ENCODE results near the gene CDH22. TPM values are rescaled to one million over a fixed set of nuclear protein-coding genes. Genes with fewer than 3 reads are reported as not detected.

Gene CDH22
- polyA plus RNA-seq, 5 donors, result 0.04 to 0.12 (median 0.06) TPM

- no peak for DNase-seq
Measured at GRCh38 chr20:46299078-46299477, 9.2 kb downstream of the CDH22 start.

DNA sequence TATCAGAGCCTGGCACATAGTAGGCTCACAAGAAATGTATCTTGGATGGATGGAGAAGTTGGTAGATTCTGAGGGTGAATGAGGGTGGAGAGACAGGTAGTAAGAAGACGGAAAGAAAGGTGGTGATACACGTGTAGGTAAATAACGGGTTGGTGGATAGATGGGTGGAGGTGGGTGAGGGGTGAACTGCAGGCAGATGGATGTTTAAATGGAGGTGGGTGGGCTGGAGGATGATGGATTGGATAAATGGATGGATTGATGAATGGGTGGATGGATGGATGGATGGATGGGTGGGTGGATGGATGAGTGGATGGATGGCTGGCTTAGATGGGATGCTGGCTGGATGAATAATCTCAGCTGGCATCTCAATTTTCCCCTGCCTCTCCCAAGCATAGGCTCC is 9.9 kb downstream of the CDH22 start:
- no peak for DNase-seq

DNA sequence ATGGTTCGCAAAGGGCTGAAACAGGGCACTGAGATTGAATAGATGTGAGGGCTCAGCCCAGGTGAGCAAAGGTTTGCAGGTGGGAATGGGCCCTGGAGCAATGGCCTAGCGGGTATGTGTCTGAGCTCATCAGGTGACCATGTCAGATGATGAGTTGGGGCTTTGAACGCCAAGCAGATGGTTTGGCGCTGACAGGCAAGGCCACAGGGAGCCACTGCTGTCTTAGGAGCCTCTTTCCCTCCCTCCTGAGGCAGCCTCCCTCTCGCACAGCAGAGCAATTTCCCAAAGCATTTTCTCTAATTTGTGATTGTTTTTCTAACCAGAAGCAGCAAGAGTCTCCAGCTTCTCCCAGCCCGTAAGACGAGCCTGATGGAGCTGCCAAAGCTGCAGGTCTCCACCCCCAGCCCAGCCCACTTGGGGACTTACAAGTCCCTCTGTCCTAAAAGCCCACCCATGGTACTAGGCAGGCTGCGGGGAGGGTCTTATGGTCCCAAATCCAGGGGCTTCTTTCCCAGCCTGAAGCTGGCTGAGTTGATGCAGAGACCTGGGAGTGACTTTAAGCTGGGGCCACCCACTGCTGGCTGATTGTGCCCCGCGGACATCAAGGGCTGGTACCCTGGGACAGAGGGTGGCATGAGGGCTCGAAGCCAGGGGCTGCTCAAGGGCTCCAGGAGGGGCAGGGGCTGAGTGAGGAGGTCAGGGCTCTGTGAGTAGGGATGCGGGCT is 11.6 kb downstream of the CDH22 start:
- no peak for DNase-seq

- DNase-seq, result no peak
Measured at GRCh38 chr20:46293084-46293483, 15.2 kb downstream of the CDH22 start.

- DNase-seq, result no peak
Measured at GRCh38 chr20:46291401-46291800, 16.9 kb downstream of the CDH22 start.

- DNase-seq, result no peak
Measured at GRCh38 chr20:46289432-46289831, 18.9 kb downstream of the CDH22 start.

DNA sequence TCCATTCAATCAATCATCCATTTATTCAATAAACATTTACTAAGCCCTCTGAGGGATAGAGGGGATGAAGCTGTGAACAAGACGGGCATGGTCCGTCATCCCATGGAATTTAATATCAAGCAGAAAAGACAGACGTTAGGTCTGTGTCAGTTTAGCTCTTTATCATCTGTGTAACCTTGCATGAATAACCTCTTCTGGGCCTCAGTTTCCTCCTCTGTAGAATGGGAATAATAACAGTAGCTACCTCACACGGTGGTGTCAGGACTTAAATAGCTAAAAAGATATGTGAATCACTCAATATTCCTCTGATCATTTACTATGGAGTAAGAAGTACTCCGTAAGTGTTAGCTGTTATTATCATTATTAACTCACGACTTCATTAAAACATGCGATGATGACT is 21.3 kb downstream of the CDH22 start:
- no peak for DNase-seq

GRCh38 chr20:46286382-46286781 is 21.9 kb downstream of the CDH22 start:
- no peak for DNase-seq

DNA sequence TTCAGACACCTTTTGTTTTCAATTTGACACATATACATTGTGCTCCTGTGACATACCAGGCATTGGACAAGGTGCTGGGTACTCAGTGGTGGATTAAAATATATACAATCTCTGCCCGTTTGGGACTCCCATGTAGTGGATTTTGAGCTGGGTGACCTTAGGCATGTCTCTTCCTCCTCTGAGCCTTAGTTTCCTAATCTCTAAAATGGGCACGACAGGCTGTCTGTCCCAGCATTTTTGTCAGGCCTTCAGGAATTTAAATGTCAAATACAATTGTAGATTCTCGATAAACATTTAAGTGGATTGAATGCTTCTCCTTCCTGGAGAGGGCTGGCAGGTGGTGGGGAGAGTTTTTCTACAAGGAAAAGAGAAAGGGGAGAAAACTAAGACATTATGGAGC is 22.6 kb downstream of the CDH22 start:
- no peak for DNase-seq

- DNase-seq, result no peak
Measured at GRCh38 chr20:46285072-46285471, 23.2 kb downstream of the CDH22 start.

- no peak for DNase-seq
Measured at GRCh38 chr20:46284040-46284427, 24.3 kb downstream of the CDH22 start.

GRCh38 chr20:46283426-46284039 is 24.8 kb downstream of the CDH22 start:
- DNase-seq, result no peak

GRCh38 chr20:46282669-46283068 is 25.6 kb downstream of the CDH22 start:
- no peak for DNase-seq

GRCh38 chr20:46279103-46279502 is 29.2 kb downstream of the CDH22 start:
- DNase-seq, result no peak

DNA sequence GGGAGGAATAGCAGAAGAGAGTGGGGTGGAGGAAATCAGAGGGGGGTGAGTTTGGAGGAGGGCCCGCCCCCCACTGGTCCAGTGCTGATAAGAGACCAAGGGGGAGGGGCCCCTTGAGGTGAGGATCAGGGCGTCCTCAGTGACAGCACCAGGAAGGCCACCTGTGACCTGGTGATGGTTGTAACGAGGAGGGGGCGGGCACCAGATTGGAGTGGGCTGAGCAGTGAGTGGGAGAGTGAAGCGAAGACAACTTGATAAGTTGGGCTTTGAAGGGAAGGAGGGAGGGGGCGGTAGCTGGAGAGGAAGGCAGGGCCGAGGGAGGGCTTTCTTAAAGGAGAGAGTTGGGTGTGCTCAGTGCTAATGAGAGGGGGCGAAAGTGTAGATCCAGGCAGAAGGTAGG is 30.7 kb downstream of the CDH22 start:
- no peak for DNase-seq

GRCh38 chr20:46276531-46276930 is 31.8 kb downstream of the CDH22 start:
- DNase-seq, result no peak

- no peak for DNase-seq
Measured at GRCh38 chr20:46275091-46275490, 33.2 kb downstream of the CDH22 start.

- no peak for DNase-seq
Measured at GRCh38 chr20:46273717-46274116, 34.6 kb downstream of the CDH22 start.

- DNase-seq, result no peak
Measured at GRCh38 chr20:46272389-46273047, 35.8 kb downstream of the CDH22 start.

DNA sequence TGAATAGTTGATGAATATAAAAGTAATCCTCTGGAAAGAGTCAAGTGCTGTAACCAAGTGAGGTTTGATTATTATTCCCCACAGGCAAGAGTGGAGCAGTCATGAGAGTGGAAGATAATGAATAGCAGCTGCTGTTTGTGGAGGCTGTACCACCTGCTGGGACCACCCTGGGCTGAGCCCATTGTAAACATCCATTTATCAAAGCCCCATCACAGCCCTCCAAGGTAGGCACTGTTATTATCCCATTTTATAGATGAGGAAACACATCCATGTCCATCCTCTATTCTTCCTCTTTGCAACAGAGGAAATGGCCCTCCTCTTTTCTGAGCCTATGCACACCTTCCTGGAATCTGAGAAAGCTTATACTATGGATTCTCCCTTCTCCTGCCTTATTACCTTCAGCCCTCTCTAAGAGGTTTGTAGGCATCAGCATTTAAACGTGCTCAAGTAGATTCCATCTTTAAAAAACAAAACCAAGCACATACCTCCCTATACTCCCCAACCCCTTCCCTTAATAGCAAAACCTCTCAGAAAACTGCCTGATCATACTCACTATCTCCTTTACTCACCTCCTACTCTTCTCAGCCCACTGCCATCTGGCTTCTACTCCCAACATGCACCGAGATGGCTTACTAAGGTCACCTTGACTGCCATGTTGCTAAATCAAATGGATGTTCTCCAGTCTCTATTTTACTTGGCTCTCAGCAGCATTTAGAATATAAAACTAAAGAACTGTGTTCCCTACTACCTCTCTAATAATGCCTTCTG is 37.1 kb downstream of the CDH22 start:
- no peak for DNase-seq

DNA sequence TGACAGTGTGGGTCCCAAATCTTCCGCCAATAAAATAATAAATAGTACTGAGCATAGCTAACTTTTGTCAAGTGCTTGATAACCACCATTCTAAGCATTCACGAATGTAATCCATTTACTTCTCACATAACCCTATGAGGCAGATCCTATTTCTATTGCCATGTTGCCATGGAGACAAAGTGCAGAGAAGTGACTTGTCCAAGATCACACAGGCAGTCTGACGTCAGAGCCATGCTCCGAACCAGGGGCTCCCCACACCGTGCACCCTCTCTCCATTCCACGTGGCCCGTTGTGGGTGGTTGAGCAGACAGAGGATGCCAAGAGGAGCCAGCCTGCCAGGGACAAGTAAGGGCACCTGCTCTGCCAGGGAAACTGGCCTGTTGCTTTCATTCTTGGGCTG is 38.9 kb downstream of the CDH22 start:
- DNase-seq, result no peak

DNA sequence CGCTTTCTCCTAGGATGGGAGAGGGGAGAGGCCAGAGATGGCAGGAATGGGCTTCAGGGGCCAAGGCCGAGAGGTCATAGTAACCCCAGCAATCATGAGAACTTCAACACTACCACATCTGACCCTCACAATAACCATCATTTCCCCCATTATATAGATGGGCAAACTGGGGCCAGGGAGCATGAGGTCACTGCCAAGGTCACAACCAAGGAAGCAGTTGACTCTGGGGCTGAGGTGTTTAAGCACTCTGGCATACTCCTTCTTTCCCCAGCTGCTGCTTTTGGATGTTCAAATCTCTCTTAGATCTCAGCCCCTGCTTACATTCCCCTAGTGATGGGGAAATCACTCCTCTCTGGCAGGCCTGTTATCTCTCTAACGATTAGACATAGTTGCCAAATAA is 39.6 kb downstream of the CDH22 start:
- no peak for DNase-seq

Data from right lung (tissue), 5 donors.